Neural progenitor cell (in vitro differentiated cells): ENCODE data around the gene GFI1. TPM values are rescaled to one million over a fixed set of nuclear protein-coding genes. Genes with fewer than 3 reads are reported as not detected.

Source experiments
- DNase-seq: peaks from one replicate; pipeline ENCODE4 v3.0.0-alpha.2; 2016; ENCODE audit warnings: low spot score
- H2AFZ ChIP-seq: fragments of 200-600 bp; sonication (generic); replicated peaks from 2 replicates; pipeline ENCODE4 v1.6.1; 2016; ENCODE audit warnings: antibody characterized with exemption
- H3F3A ChIP-seq: fragments of 200-600 bp; sonication (generic); 2 replicates; pipeline ENCODE4 v1.6.1; 2016; ENCODE audit warnings: antibody characterized with exemption, low read depth
- H3K27ac ChIP-seq: fragments of 200-600 bp; sonication (generic); 2 replicates; pipeline ENCODE4 v1.5.1; 2016; ENCODE audit warnings: mild to moderate bottlenecking
- H3K27me3 ChIP-seq: fragments of 200-600 bp; sonication (generic); 2 replicates; pipeline ENCODE4 v1.6.1; 2016; ENCODE audit warnings: mild to moderate bottlenecking, moderate library complexity
- H3K36me3 ChIP-seq: fragments of 200-600 bp; sonication (generic); 2 replicates; pipeline ENCODE4 v1.5.1; 2016
- H3K4me1 ChIP-seq: fragments of 200-600 bp; sonication (generic); 2 replicates; pipeline ENCODE4 v1.6.1; 2016; ENCODE audit warnings: mixed run types
- H3K4me2 ChIP-seq: fragments of 200-600 bp; sonication (generic); 2 replicates; pipeline ENCODE4 v1.6.1; 2016
- H3K4me3 ChIP-seq: fragments of 200-600 bp; sonication (generic); 2 replicates; pipeline ENCODE4 v1.5.1; 2016
- H3K79me2 ChIP-seq: fragments of 200-600 bp; sonication (generic); 2 replicates; pipeline ENCODE4 v1.6.1; 2016; ENCODE audit warnings: low read depth
- H3K9ac ChIP-seq: fragments of 200-600 bp; sonication (generic); 2 replicates; pipeline ENCODE4 v1.6.1; 2016
- H3K9me3 ChIP-seq: fragments of 200-600 bp; sonication (generic); 2 replicates; pipeline ENCODE4 v1.5.1; 2016; ENCODE audit warnings: low read depth
- H4K20me1 ChIP-seq: fragments of 200-600 bp; sonication (generic); 2 replicates; pipeline ENCODE4 v1.6.1; 2016; ENCODE audit warnings: low read depth
- H3K27ac Mint-ChIP-seq: 3 replicates; pipeline ENCODE4 v1.8.0; 2021; ENCODE audit warnings: mixed read lengths
- H3K27me3 Mint-ChIP-seq: 2 replicates; pipeline ENCODE4 v1.8.0; 2022; ENCODE audit warnings: low read depth, mild to moderate bottlenecking, inconsistent platforms, moderate library complexity, mixed read lengths; ENCODE audit not compliant: insufficient read depth
- H3K36me3 Mint-ChIP-seq: 3 replicates; pipeline ENCODE4 v1.8.0; 2021; ENCODE audit warnings: mixed read lengths
- H3K4me1 Mint-ChIP-seq: 3 replicates; pipeline ENCODE4 v1.8.0; 2021; ENCODE audit warnings: mixed read lengths
- H3K4me3 Mint-ChIP-seq: 3 replicates; pipeline ENCODE4 v1.8.0; 2021; ENCODE audit warnings: mild to moderate bottlenecking, moderate library complexity, mixed read lengths
- H3K9me3 Mint-ChIP-seq: 3 replicates; pipeline ENCODE4 v1.8.0; 2020; ENCODE audit warnings: mixed read lengths
- CTCF ChIP-seq: fragments of 200-600 bp; sonication (generic); IDR thresholded peaks from 2 replicates; pipeline ENCODE4 v1.5.1; 2017; ENCODE audit warnings: antibody characterized with exemption, mild to moderate bottlenecking
- EZH2 ChIP-seq: fragments of 200-600 bp; sonication (generic); IDR thresholded peaks from 2 replicates; pipeline ENCODE4 v1.6.1; 2017; ENCODE audit warnings: antibody characterized with exemption, mild to moderate bottlenecking, moderate library complexity
- EZH2phosphoT487 ChIP-seq: fragments of 200-600 bp; sonication (generic); IDR thresholded peaks from 2 replicates; pipeline ENCODE4 v1.6.1; 2017; ENCODE audit warnings: antibody characterized with exemption
- total RNA-seq: library from RNA; depleted of rRNA; stranded (reverse); fragments of >200 nt; gene quantifications from 2 replicates; pipeline ENCODE4 v1.2.3, GENCODE V29; 2015; ENCODE audit warnings: low replicate concordance

The GFI1 gene
- total RNA-seq, 1 donor from 2014 or later = not detected

GRCh38 chr1:92442351-92442750 is 44.4 kb downstream of the GFI1 start:
- Mint-ChIP-seq H3K27ac (peak overlapping the region; percentile 88), H3K27me3 (peaks cover 3% of the 10 kb centered on the region), H3K4me3 (no peak overlapping the region), H3K4me1 (peaks cover 13% of the 10 kb centered on the region), H3K36me3 (no peaks in the 10 kb centered on the region), H3K9me3 (no peaks in the 10 kb centered on the region)
- no peak overlapping the region for H3K9ac ChIP-seq
- no peaks in the 10 kb centered on the region for H3K9me3 ChIP-seq
- no peak for DNase-seq
- H3K79me2 ChIP-seq = no peaks in the 10 kb centered on the region
- no peaks in the 10 kb centered on the region for H3K36me3 ChIP-seq
- no peak for TF ChIP-seq EZH2phosphoT487
- TF ChIP-seq CTCF = no peak
- no peak for TF ChIP-seq EZH2
- no peak overlapping the region for H3K4me3 ChIP-seq
- peaks cover 12% of the 10 kb centered on the region for H3K4me1 ChIP-seq
- no peaks in the 10 kb centered on the region for H4K20me1 ChIP-seq
- H3K4me2 ChIP-seq = no peak overlapping the region
- peaks cover 11% of the 10 kb centered on the region for H3F3A ChIP-seq
- H2AFZ ChIP-seq = peak overlapping the region; percentile 85
- H3K27me3 ChIP-seq = no peaks in the 10 kb centered on the region
- H3K27ac ChIP-seq = no peak overlapping the region

GRCh38 chr1:92441697-92442342 is 44.9 kb downstream of the GFI1 start:
- TF ChIP-seq EZH2phosphoT487 (no peak), EZH2 (no peak), CTCF (no peak)
- H3F3A ChIP-seq = peaks cover 11% of the 10 kb centered on the region

GRCh38 chr1:92441316-92441696 is 45.4 kb downstream of the GFI1 start:
- H3K36me3 Mint-ChIP-seq = no peaks in the 10 kb centered on the region
- TF ChIP-seq CTCF = no peak
- TF ChIP-seq EZH2 = no peak
- Histone ChIP-seq H4K20me1 (no peaks in the 10 kb centered on the region), H3K4me1 (peaks cover 8% of the 10 kb centered on the region), H3K4me3 (no peak overlapping the region), H3K27ac (no peak overlapping the region), H3K9me3 (no peaks in the 10 kb centered on the region), H3K36me3 (no peaks in the 10 kb centered on the region), H3K79me2 (no peaks in the 10 kb centered on the region), H3K9ac (no peak overlapping the region), H3K27me3 (no peaks in the 10 kb centered on the region), H3K4me2 (no peak overlapping the region), H2AFZ (peak overlapping the region; percentile 85), H3F3A (peaks cover 11% of the 10 kb centered on the region)
- peaks cover 13% of the 10 kb centered on the region for H3K4me1 Mint-ChIP-seq
- peaks cover 2% of the 10 kb centered on the region for H3K9me3 Mint-ChIP-seq
- peaks cover 3% of the 10 kb centered on the region for H3K27me3 Mint-ChIP-seq
- no peak overlapping the region for H3K27ac Mint-ChIP-seq
- no peak for DNase-seq
- H3K4me3 Mint-ChIP-seq = no peak overlapping the region

More at GRCh38 chr1:92441697-92442342, 44.9 kb downstream of the GFI1 start:
- Histone ChIP-seq H3K4me1 (peaks cover 8% of the 10 kb centered on the region), H3K9me3 (no peaks in the 10 kb centered on the region), H3K4me2 (no peak overlapping the region), H3K4me3 (no peak overlapping the region), H2AFZ (peak overlapping the region; percentile 85), H3K9ac (no peak overlapping the region), H3K36me3 (no peaks in the 10 kb centered on the region), H3K27ac (no peak overlapping the region), H4K20me1 (no peaks in the 10 kb centered on the region), H3K79me2 (no peaks in the 10 kb centered on the region), H3K27me3 (no peaks in the 10 kb centered on the region)
- Mint-ChIP-seq H3K27me3 (peaks cover 3% of the 10 kb centered on the region), H3K4me3 (no peak overlapping the region), H3K4me1 (peaks cover 13% of the 10 kb centered on the region), H3K9me3 (peaks cover 2% of the 10 kb centered on the region), H3K27ac (peak overlapping the region; percentile 72), H3K36me3 (no peaks in the 10 kb centered on the region)
- peak; percentile 37 for DNase-seq
